Esophagus squamous epithelium (tissue), 5 donors: ENCODE measurements around the gene PMEL. TPM values are rescaled to one million over a fixed set of nuclear protein-coding genes. Genes with fewer than 3 reads are reported as not detected.
"Not testable (repeated sequence)": the region's sequence is repeated elsewhere in the genome, so short reads cannot be mapped to it uniquely, and the experiment has no call there.

Source experiments
- DNase-seq: peaks from one replicate; lab custom pipeline; 2025; lab: John Stamatoyannopoulos, UW
- H3K27ac ChIP-seq, 4 donors: fragments of 200-600 bp; sonication (generic); one replicate each; pipeline ENCODE4 v1.5.1; 2016 to 2019; ENCODE audit warnings: mild to moderate bottlenecking in 1 of 4
- H3K27me3 ChIP-seq, 4 donors: fragments of 200-600 bp; sonication (generic); 1 replicate in 3 of 4; 2 replicates in 1 of 4; pipeline versions ENCODE4 v1.5.1 to v1.6.0; 2017 to 2021; ENCODE audit warnings: antibody characterized with exemption in 1 of 4
- H3K36me3 ChIP-seq, 3 donors: fragments of 200-600 bp; sonication (generic); one replicate each; pipeline ENCODE4 v1.5.1; 2016 to 2019
- H3K4me1 ChIP-seq, 3 donors: fragments of 200-600 bp; sonication (generic); one replicate each; pipeline ENCODE4 v1.5.1; 2017 to 2019
- H3K4me3 ChIP-seq, 4 donors: fragments of 200-600 bp; sonication (generic); 1 replicate in 3 of 4; 2 replicates in 1 of 4; pipeline ENCODE4 v1.5.1; 2016 to 2019; ENCODE audit warnings: mild to moderate bottlenecking in 2 of 4, moderate library complexity in 1 of 4
- H3K9me3 ChIP-seq, 3 donors: fragments of 200-600 bp; sonication (generic); one replicate each; pipeline ENCODE4 v1.5.1; 2016 to 2019
- CTCF ChIP-seq, 6 experiments: fragments of 450-650 bp in 4 of 6; fragments of 200-600 bp in 2 of 6; sonication (generic) in 2 of 6; IDR thresholded peaks; one replicate each; pipeline ENCODE4 v1.5.1; 2016 to 2019; ENCODE audit warnings: antibody characterized with exemption in 6 of 6, mild to moderate bottlenecking in 4 of 6, moderate library complexity in 4 of 6
- POLR2A ChIP-seq, 4 donors: fragments of 450-650 bp; IDR thresholded peaks; one replicate each; pipeline ENCODE4 v1.6.1; 2017; ENCODE audit warnings: antibody characterized with exemption in 4 of 4, mild to moderate bottlenecking in 4 of 4, moderate library complexity in 3 of 4
- WGBS, 2 donors: methylation state at CpG; one replicate each; pipeline ENCODE4 v1.1.5; 2018; 5-methylcytosine and 5-hydroxymethylcytosine counted together
- intact Hi-C: fragments of 100-400 bp; cut with DNase I; formaldehyde crosslinking; loops from one replicate; pipeline ENCODE4 v1.15.0; 2022
- total RNA-seq, 4 donors: library from RNA; depleted of rRNA; stranded (reverse); fragments of >200 nt; gene quantifications; one replicate each; pipeline ENCODE4 v1.1.0, GENCODE V29; 2016
- donor health status: DM: yes; HTN: yes; CAD: no.

Gene PMEL
- total RNA-seq, 4 donors from 2014 or later: 0.48 to 3.4 (median 0.67) TPM

- no peaks in the 10 kb centered on the region for H3K27me3 ChIP-seq
- WGBS, 2 donors: 1 to 3% methylated on average over 21 to 22 of the region's 44 CpGs
- H3K27ac ChIP-seq: peak overlapping the region; percentile 91 to 97 (median 96)
- TF ChIP-seq CTCF (IDR thresholded peaks at IDR 0.05): no peak
- TF ChIP-seq POLR2A (IDR thresholded peaks at IDR 0.05): no peak
- DNase-seq: no peak
- peaks cover 3 to 24% (median 14%) of the 10 kb centered on the region in 3 donors for H3K36me3 ChIP-seq
- no peaks in the 10 kb centered on the region for H3K9me3 ChIP-seq
- peak overlapping the region; percentile 86 to 91 (median 90) for H3K4me3 ChIP-seq
- intact Hi-C loops: no loop called here
- H3K4me1 ChIP-seq: peaks cover 0 to 21% (median 3%) of the 10 kb centered on the region in 3 donors
Observed at GRCh38 chr12:56007564-56008559, 42.0 kb upstream of the PMEL start.

- H3K4me1 ChIP-seq: peaks cover 0 to 21% (median 3%) of the 10 kb centered on the region in 3 donors
- WGBS, 2 donors: 85 to 92% methylated on average over 9 of the region's 10 CpGs
- H3K27ac ChIP-seq: no peak overlapping the region
Observed at GRCh38 chr12:56004211-56004610, 38.4 kb upstream of the PMEL start.

GRCh38 chr12:56003376-56003775, 37.5 kb upstream of the PMEL start:
- H3K27ac ChIP-seq, H3K9me3 ChIP-seq, H3K4me3 ChIP-seq, DNase-seq, H3K27me3 ChIP-seq, intact Hi-C loops: not testable (repeated sequence)
- H3K4me1 ChIP-seq: peaks cover under 1 to 19% (median 3%) of the 10 kb centered on the region in 3 donors
- WGBS, 2 donors: 60 to 75% methylated on average over 4 to 5 of the region's 5 CpGs
- peaks cover 3 to 62% (median 14%) of the 10 kb centered on the region in 3 donors for H3K36me3 ChIP-seq

More at GRCh38 chr12:56004211-56004610, 38.4 kb upstream of the PMEL start:
- peaks cover 3 to 55% (median 14%) of the 10 kb centered on the region in 3 donors for H3K36me3 ChIP-seq
- intact Hi-C loops: no loop called here
- H3K27me3 ChIP-seq: no peaks in the 10 kb centered on the region
- no peak overlapping the region for H3K4me3 ChIP-seq
- TF ChIP-seq CTCF (IDR thresholded peaks at IDR 0.05) (no peak), POLR2A (IDR thresholded peaks at IDR 0.05) (no peak)
- no peaks in the 10 kb centered on the region for H3K9me3 ChIP-seq
- no peak for DNase-seq

- Histone ChIP-seq H3K27me3 (no peaks in the 10 kb centered on the region), H3K4me1 (peaks cover 7 to 18% (median 11%) of the 10 kb centered on the region in 3 donors), H3K4me3 (no peak overlapping the region), H3K27ac (no peak overlapping the region), H3K9me3 (no peaks in the 10 kb centered on the region), H3K36me3 (peaks cover 3 to 62% (median 14%) of the 10 kb centered on the region in 3 donors)
- intact Hi-C loops: no loop called here
- 76 to 82% methylated on average over 7 of the region's 7 CpGs for WGBS, 2 donors
- DNase-seq: no peak
- no peak for TF ChIP-seq CTCF (IDR thresholded peaks at IDR 0.05)
- TF ChIP-seq POLR2A (IDR thresholded peaks at IDR 0.05): no peak
Observed at GRCh38 chr12:56001487-56002100, 35.8 kb upstream of the PMEL start.

- H3K27me3 ChIP-seq, DNase-seq, H3K9me3 ChIP-seq, intact Hi-C loops, H3K27ac ChIP-seq, H3K4me3 ChIP-seq: not testable (repeated sequence)
- no CpG with 5 or more reads among the region's 33 CpGs for WGBS, 2 donors
- H3K4me1 ChIP-seq: peaks cover 11 to 22% (median 14%) of the 10 kb centered on the region in 3 donors
- peaks cover 3 to 65% (median 14%) of the 10 kb centered on the region in 3 donors for H3K36me3 ChIP-seq
Observed at GRCh38 chr12:55999999-56000540, 34.2 kb upstream of the PMEL start.

GRCh38 chr12:55999522-55999921, 33.7 kb upstream of the PMEL start:
- intact Hi-C loops, H3K9me3 ChIP-seq, H3K27me3 ChIP-seq, H3K27ac ChIP-seq, DNase-seq, H3K4me3 ChIP-seq: not testable (repeated sequence)
- WGBS, 2 donors: 61 to 92% methylated on average over 2 to 4 of the region's 6 CpGs
- Histone ChIP-seq H3K36me3 (peaks cover 3 to 65% (median 11%) of the 10 kb centered on the region in 3 donors), H3K4me1 (peaks cover 11 to 22% (median 14%) of the 10 kb centered on the region in 3 donors)
